A549 treated with AZD9567 at 1 μM for 4 hours (cell line): ENCODE results near the gene SH3GLB2. TPM values are rescaled to one million over a fixed set of nuclear protein-coding genes. Genes with fewer than 3 reads are reported as not detected.

ENCODE experiments used
- total RNA-seq: library from RNA; stranded (reverse); fragments of 200-300 nt; extraction: Qiagen RNA extraction; gene quantifications from 5 replicates; pipeline ENCODE4 v1.2.3, GENCODE V29; 2022; ENCODE audit not compliant: insufficient read depth

SH3GLB2 gene
- 42.4 to 59.2 TPM (median 56.2 TPM) in 5 replicates for total RNA-seq

GRCh38 chr9:129028192-129028966, at the start of gene SH3GLB2:
Gene SH3GLB2 (minus strand): TSS chr9:129028331. CDS start chr9:129028154, 177 bp downstream.

GRCh38 chr9:129036241-129036922, 8.3 kb upstream of the SH3GLB2 start, which contains the start of gene MIGA2:
Gene MIGA2 (plus strand): TSS chr9:129036626. CDS start chr9:129040595, 3,969 bp downstream.

Other genes with a start within 250 kb of the SH3GLB2 start
- gene TBC1D13, start 241.1 kb downstream of the SH3GLB2 start, total RNA-seq = 16.8 to 21.5 TPM (median 21.0 TPM) in 5 replicates
- gene ENDOG, start 209.8 kb downstream of the SH3GLB2 start, total RNA-seq = 26.0 to 34.7 TPM (median 31.6 TPM) in 5 replicates
- 13.8 to 53.8 TPM (median 51.2 TPM) in 5 replicates for gene SPOUT1, start 198.5 kb downstream of the SH3GLB2 start, total RNA-seq
- gene KYAT1, start 146.4 kb downstream of the SH3GLB2 start, total RNA-seq = 10.6 to 17.9 TPM (median 11.7 TPM) in 5 replicates
- 75.4 to 98.6 TPM (median 92.6 TPM) in 5 replicates for gene LRRC8A, start 146.2 kb downstream of the SH3GLB2 start, total RNA-seq
- 0.15 to 0.24 TPM in 2 of 5 replicates, not detected in the others for gene PHYHD1, start 107.3 kb downstream of the SH3GLB2 start, total RNA-seq
- gene DOLK, start 80.7 kb downstream of the SH3GLB2 start, total RNA-seq = 26.2 to 39.9 TPM (median 37.0 TPM) in 5 replicates
- gene NUP188, start 80.6 kb downstream of the SH3GLB2 start, total RNA-seq = 37.7 to 54.3 TPM (median 41.8 TPM) in 5 replicates
- gene MIGA2, start 8.3 kb upstream of the SH3GLB2 start, total RNA-seq = 11.1 to 18.2 TPM (median 16.4 TPM) in 5 replicates
- gene DOLPP1, start 52.8 kb upstream of the SH3GLB2 start, total RNA-seq = 19.8 to 21.8 TPM (median 20.1 TPM) in 5 replicates
- 29.3 to 31.6 TPM (median 31.5 TPM) in 5 replicates for gene CRAT, start 82.5 kb upstream of the SH3GLB2 start, total RNA-seq
- gene PTPA, start 83.1 kb upstream of the SH3GLB2 start, total RNA-seq = 105 to 132 TPM (median 120 TPM) in 5 replicates
- gene IER5L, start 149.9 kb upstream of the SH3GLB2 start, total RNA-seq = 27.7 to 48.9 TPM (median 47.5 TPM) in 5 replicates